Endometrial microvascular endothelial cells (primary cell): ENCODE data around the gene TEX2. TPM values are rescaled to one million over a fixed set of nuclear protein-coding genes. Genes with fewer than 3 reads are reported as not detected.

Experiments used
- in situ Hi-C: cut with HindIII; loops from 2 replicates; pipeline ENCODE4 v1.10.0; 2017; ENCODE audit warnings: low sequenced_read_pairs, low pct_unique_long_range_greater_than_20kb; ENCODE audit errors: inconsistent ontology term
- total RNA-seq: library from RNA; depleted of rRNA; stranded (reverse); fragments of >200 nt; gene quantifications from one replicate; pipeline ENCODE4 v1.2.3, GENCODE V29; 2015; ENCODE audit errors: inconsistent ontology term

Gene TEX2
- 24.9 TPM for total RNA-seq

DNA sequence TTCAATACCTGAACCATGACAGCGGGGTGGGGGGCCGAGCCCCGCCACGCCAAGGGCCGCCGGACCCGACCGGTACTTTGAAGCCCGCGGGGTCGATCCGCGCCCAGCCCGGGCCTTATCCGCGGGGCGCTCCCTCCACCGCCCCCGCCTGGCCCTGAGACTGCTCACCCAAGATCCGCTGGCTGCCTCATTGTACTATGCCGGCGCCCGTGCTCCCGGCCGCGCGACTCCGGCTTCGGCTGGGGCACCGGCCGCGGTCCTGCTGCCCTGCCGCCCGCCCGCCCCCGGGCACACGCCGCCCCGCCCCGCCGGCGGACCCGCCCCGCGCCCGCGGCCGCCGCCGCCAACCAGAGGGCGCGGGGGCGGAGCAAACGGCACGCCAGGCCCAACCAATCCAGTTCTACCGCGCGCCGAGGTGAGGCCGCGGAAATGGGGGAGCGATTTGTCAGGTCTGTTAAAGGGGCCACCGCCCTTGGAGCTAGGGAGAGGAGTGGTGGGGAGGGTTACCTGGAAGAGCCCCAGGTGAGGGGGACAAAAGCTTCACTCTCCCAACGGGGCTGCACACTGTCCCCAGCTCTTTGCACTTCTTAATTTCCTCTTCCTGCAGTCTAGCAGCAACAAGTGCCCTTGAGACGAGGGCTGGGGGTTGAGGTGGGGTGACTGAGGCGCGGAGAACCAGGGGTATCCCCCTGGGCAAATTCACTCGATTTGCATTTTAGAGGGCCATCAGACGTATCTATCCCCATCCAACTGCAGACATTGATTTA lies at the start of gene TEX2:
TSS of gene TEX2 (minus strand) at position 261 of the 767 bp plus-strand sequence. CDS start 49,043 bp downstream, outside the sequence.
- in situ Hi-C loops = no loop called here

DNA sequence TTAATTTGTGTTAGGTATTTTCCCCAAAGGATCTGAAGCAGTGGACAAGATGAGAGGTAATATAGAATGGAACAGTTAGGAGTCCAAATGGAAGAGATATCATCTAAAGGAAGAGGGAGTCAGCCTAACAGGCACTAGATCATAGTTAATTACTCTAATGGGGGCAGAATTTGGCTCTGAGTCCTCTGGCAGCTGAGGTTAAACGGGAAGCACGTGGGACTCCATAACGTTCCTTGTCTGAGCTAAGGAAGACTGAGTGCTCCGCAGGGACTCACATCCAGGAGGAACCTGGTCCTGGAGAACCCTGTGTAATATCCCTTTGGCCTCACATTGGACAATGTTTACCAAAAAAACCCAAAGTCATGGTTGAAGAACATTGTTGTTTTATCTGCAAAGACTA lies 46.6 kb upstream of the TEX2 start:
- in situ Hi-C loops = no loop called here

GRCh38 chr17:64309021-64309420 lies 46.0 kb upstream of the TEX2 start:
- in situ Hi-C loops = no loop called here

DNA sequence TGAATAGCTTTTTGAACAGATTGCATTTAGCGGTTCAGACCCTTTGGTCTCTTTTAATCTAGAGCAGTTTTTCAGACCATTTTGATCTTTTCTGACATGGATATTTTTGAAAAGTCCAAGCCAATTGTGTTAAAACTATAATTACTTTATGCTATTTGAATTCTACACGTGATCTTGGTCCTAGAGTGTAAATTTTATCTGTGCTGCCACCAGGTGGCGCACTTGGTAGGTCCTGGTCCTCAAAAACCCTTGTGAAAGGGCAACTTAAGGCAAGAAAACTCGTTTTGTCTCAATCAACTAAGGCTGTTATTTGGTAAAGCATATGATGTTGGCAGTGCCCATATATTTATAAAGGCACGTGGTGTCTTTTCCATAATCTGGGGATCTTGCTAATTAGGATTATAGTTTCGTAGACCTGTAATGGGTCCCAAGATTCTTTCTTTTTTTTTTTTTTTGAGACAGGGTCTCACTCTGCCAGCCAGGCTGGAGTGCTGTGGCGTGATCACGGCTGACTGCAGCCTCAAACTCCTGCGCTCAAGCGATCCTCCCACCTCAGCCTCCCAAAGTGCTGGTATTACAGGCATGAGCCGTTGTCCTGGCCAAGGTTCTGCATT lies 43.9 kb upstream of the TEX2 start:
- in situ Hi-C loops = no loop called here

DNA sequence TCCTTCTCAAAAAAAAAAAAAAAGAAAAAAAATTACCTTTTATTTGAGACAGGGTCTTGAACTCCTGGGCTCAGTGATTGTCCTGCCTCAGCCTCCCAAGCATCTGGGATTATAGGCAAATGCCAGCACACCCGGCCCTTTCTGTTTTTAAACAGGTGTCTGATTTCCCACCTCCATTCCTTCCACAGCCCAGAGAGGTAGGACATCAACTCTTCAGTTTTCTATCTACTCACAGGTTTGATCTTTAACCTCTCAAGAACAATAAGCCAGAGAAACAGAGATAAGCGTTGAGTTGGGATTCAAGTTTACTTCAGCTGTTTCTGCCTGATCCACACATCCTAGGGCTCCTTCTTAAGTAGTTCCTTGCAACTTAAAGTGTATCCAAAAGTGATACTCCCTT lies 41.5 kb upstream of the TEX2 start:
- in situ Hi-C loops = no loop called here

- in situ Hi-C loops = no loop called here
These were observed 37.6 kb upstream of the TEX2 start for GRCh38 chr17:64300699-64300965.

DNA sequence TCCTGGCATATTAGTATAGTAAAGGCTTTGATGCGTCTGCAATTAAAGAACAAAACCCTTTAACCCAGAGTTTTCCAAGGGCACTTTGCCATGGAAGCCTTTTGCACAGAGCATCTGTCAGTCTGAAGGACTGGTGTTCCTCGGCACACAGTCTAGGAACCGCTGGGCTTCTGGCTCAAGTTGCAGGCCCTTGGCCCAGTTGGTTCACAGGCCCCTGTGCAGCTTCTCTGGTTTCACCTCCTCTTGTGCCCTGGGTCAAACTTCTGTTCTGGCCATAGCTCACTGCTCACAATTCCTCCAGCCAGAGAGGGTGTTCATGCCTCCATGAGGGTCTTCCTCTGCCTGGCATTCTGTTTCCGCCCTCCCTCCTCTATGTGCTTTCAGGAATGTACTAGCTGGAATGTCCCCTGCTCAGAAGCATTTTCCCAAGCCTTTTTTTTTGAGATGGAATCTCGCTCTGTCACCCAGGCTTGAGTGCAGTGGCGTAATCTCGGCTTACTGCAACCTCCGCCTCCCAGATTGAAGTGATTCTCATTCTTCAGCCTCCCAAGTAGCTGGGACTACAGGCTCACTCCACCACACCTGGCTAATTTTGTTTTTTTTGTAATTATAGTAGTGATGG lies 34.5 kb upstream of the TEX2 start:
- in situ Hi-C loops = no loop called here

DNA sequence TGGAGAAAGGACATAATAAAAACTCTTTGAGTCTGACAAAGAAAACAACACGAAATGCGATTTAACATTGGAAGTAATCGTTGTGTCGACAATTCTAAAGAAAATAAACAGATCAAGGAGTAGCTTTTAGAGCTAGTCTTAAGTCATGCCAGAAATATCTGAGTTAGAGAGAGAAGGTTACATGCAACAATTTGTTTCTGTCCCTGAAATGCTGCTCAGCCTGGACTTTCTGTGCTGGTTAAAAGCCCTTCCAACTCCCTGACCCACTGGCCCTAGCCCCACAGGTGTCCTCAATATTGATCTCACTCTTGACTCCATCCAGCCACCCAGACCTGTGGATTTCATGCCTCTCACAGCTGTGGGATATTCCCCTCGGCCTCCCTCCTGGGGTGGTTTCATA lies 33.2 kb upstream of the TEX2 start:
- in situ Hi-C loops = no loop called here

- in situ Hi-C loops = no loop called here
These were observed 32.1 kb upstream of the TEX2 start for GRCh38 chr17:64295146-64295545.

DNA sequence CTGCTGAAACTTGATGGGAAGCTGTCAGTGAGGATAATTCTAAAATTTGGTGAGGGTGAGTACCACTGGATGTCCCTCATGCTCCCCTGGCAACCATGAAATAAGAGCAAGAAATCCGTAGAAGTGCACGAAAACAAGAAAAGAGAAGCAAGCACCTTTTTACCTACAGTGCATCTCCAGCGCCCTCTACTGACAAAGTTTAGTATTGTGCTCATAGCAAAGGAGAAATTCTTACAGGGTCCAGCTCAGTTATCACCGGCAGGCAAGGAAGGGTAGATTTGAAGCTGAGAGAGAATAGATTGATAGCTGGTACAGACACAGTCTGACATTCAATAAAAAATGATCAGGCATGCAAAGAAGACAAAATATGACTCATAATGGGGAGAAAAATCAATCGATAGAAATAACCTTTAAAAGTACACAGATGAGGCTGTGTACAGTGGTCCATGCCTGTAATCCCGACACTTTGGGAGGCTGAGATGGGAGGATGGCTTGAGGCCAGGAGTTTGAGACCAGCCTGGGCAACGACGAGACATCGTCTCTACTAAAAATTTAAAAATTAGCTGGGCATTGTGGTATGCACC lies 28.3 kb upstream of the TEX2 start:
- in situ Hi-C loops = no loop called here

DNA sequence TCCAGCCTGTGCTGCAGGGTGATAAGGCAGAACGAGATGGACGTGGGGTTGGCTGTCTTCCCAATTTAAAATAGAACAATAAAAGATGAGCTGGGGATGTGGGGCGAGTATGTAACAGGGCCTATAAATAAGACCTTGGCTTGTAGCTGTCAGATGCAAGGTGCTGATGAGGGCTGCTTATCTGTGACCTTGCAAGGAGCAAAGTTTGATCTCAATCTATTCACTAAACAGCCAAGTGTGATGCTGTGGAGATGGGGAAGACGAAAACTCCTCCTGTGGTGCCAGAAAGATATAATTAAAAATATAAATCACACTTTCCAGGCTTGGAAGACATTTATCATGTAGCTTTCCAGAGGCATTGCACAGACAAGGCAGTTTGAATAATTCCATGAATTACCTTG lies 26.7 kb upstream of the TEX2 start:
- in situ Hi-C loops = no loop called here

GRCh38 chr17:64282753-64283080 lies 19.7 kb upstream of the TEX2 start:
- in situ Hi-C loops = no loop called here

GRCh38 chr17:64281962-64282752 lies 19.1 kb upstream of the TEX2 start:
- in situ Hi-C loops = no loop called here

DNA sequence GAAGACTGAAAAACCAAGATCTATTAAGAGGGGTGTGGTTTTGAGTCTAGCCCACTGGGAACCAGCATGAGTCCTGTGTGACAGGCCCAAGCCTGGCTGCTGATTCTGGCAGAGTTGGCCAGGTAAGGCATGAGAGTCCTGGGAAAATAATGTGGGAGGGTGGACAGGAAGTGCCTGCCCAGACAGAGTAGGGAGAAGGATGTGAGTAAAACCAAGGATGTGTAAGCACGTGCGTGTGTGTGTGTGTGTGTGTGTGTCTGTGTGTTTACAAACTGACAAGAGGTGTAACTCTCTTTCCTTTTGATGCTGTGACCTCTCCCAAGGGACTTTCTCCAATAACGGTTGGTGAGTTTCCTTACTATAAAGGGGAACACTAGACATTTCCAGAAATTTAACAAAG lies 15.6 kb upstream of the TEX2 start:
- in situ Hi-C loops = no loop called here

GRCh38 chr17:64277831-64278562 lies 14.9 kb upstream of the TEX2 start:
- in situ Hi-C loops = no loop called here

DNA sequence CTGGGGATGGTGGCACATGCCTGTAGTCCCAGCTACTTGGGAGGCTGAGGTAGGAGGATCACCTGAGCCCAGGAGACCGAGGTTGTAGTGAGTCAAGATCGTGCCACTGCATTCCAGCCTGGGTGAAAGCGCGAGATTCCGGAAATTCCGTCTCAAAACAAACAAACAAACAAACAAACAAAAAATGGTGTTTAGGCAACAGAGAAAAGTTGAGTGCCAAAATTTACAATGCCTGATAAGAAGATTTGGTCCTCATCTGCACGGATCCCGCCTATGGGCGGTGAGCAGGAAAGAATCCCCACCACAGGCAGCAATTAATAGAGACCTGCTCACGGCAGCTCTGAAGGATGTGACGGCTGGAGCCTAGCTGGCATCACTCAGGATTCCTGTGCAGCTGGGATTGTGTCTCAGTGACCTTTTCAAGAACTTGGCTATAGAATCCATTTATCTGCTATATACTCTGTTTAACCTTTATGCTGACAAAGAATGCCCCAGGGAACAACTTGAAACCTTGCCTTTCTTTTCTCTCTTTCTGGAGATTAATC lies 14.0 kb upstream of the TEX2 start:
- in situ Hi-C loops = no loop called here

DNA sequence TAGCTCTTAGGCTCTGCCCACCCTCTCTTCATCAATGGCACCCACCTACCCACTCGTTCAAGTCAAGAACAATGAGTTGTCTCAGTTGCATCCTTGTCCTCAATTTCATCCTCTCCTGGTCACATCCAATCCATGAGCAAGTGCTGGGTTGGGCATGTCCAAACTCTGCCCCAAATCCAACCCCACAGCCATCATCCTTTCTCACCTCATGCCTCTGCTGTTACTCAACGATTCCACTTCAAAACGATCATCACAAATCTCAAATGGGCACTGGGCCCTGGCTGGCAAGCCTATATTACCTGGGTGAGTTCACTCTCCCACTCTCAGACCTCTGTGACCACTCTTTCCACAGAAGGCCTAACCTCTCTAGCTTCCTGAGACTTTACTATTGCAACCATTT lies 12.0 kb upstream of the TEX2 start:
- in situ Hi-C loops = no loop called here

DNA sequence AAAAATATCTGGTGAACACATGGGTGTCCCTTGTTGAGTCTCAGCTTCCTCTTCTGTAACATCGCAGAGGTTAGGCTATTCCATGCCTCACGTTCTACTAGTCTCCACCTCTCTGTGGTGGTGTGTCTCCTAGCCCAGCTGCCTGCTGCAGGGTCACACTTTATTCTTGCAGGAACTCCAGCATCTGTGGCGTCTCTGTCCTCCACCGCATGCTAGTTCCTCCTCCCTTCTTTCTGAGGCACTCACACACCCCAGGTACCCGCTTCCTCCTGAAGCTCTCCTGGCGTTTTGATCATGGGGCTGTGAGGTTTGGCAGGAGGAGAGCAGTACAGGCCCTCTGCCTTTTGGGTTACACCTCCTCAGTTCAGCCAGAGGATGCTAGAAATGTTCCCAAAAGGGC lies 9.9 kb upstream of the TEX2 start:
- in situ Hi-C loops = no loop called here

DNA sequence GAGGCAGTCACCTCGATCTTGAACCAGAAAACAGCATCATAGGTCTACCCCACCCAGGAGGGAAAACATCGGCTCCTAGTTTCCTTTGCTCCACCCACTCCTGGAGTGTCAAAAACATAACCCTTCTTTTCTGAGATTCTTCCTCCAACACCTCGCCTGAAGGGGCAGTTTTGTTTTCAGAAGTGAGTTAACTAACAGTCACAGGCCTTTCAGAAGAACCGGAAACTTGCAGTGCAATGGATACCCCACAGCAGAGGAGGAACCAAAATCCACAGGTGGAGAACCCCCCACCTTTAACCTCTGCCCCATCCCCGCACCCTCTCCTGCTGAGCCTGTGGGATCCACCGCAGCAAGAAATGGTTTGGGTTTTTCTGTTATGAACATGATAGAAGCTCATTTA lies 7.8 kb upstream of the TEX2 start:
- in situ Hi-C loops = no loop called here
